ENCODE results near the gene NRG3. TPM values are rescaled to one million over a fixed set of nuclear protein-coding genes. Genes with fewer than 3 reads are reported as not detected.

The NRG3 gene
- total RNA-seq, 1 experiment from 2014 or later, result not detected

GRCh38 chr10:82910301-82910700, 1035.3 kb downstream of the NRG3 start (continued):
- no peak for TF ChIP-seq ZFX (IDR thresholded peaks at IDR 0.05)
- no peak for TF ChIP-seq JUND (IDR thresholded peaks at IDR 0.05)
- no peak for TF ChIP-seq EZH2phosphoT487 (IDR thresholded peaks at IDR 0.05; ENCODE audit: borderline replicate concordance)
- no peak for TF ChIP-seq EGR1 (IDR thresholded peaks at IDR 0.05; ENCODE audit: low read depth)
- TF ChIP-seq SIN3A (IDR thresholded peaks at IDR 0.05; ENCODE audit: low read depth), result no peak
- no peak for TF ChIP-seq POLR2A (IDR thresholded peaks at IDR 0.05; ENCODE audit: borderline replicate concordance, extremely low read depth, insufficient read depth, insufficient read length)
- TF ChIP-seq SRF (IDR thresholded peaks at IDR 0.05; ENCODE audit: low read depth), result no peak
- no peak for TF ChIP-seq SP1 (IDR thresholded peaks at IDR 0.05; ENCODE audit: low read depth)

- H3K79me2 ChIP-seq (ENCODE audit: insufficient read depth, low read length), result no peaks in the 10 kb centered on the region
- H3K27me3 ChIP-seq (ENCODE audit: insufficient read depth, low read length), result no peaks in the 10 kb centered on the region
- peaks cover 10 to 44% of the 10 kb centered on the region in 2 experiments; a peak in 3 of 4 replicates for H3K9me3 ChIP-seq (ENCODE audit: control insufficient read depth in 1 of 2, insufficient read depth in 1 of 2, low read depth in 1 of 2, low read length in 2 of 2)
- H4K20me1 ChIP-seq (ENCODE audit: insufficient read depth), result no peaks in the 10 kb centered on the region
- no peaks in the 10 kb centered on the region for H3K36me3 ChIP-seq (ENCODE audit: control insufficient read depth in 1 of 2, insufficient read depth in 2 of 2, low read length in 2 of 2)
- DNase-seq (ENCODE audit: low read depth, low spot score) (no peak), ATAC-seq (no peak)
- no peak for TF ChIP-seq ZFX (IDR thresholded peaks at IDR 0.05)
- TF ChIP-seq SIN3A (IDR thresholded peaks at IDR 0.05; ENCODE audit: low read depth), result no peak
- TF ChIP-seq TCF7L2 (IDR thresholded peaks at IDR 0.05; ENCODE audit: borderline replicate concordance, extremely low read depth, insufficient read depth, insufficient read length), result no peak
- TF ChIP-seq JUND (IDR thresholded peaks at IDR 0.05), result no peak
- no peak for TF ChIP-seq EZH2 (IDR thresholded peaks at IDR 0.05)
- no peak for TF ChIP-seq ZNF274 (IDR thresholded peaks at IDR 0.05; ENCODE audit: low read depth, low read length)
- TF ChIP-seq POLR2A (IDR thresholded peaks at IDR 0.05; ENCODE audit: borderline replicate concordance, extremely low read depth, insufficient read depth, insufficient read length), result no peak
- TF ChIP-seq CBX3 (IDR thresholded peaks at IDR 0.05; ENCODE audit: low read depth), result no peak
- CTCF ChIA-PET, result no interaction called here
- intact Hi-C loops (cut with micrococcal nuclease), result no loop called here
- POLR2A ChIA-PET, result no interaction called here
- no peak overlapping the region for H2AFZ ChIP-seq (ENCODE audit: low read depth, low read length, poor library complexity, severe bottlenecking)
- no peak overlapping the region for H3K4me3 ChIP-seq (replicated peaks in 1 of 2; ENCODE audit: low read depth in 1 of 2, low read length in 2 of 2)
- no peak overlapping the region for H3K4me2 ChIP-seq (ENCODE audit: low read length)
- no peak overlapping the region for H3K27ac ChIP-seq (ENCODE audit: low read depth, low read length)
- no peaks in the 10 kb centered on the region for H3K9me2 ChIP-seq (ENCODE audit: insufficient read depth)
- RAD21 ChIA-PET (ENCODE audit: low non-redundant PET in 1 of 2, low total read pairs in 2 of 2, uncharacterized antibody in 2 of 2, unreplicated experiment in 2 of 2), result no interaction called here
- BruUV-seq (replicated peaks), result no TSS peak
- H3K9ac ChIP-seq (ENCODE audit: low read length), result no peak overlapping the region
- no peaks in the 10 kb centered on the region for H3K4me1 ChIP-seq (ENCODE audit: control insufficient read depth in 1 of 2, insufficient read depth in 2 of 2, low read length in 2 of 2)
These were observed 1039.7 kb downstream of the NRG3 start for GRCh38 chr10:82914655-82915136.
